Measurements from ENCODE around the gene CPED1. TPM values are rescaled to one million over a fixed set of nuclear protein-coding genes. Genes with fewer than 3 reads are reported as not detected.

The CPED1 gene
- total RNA-seq (2014; rRNA removed; shearing (Covaris generic)) = 28.2 and 33.6 TPM in 2 replicates

DNA sequence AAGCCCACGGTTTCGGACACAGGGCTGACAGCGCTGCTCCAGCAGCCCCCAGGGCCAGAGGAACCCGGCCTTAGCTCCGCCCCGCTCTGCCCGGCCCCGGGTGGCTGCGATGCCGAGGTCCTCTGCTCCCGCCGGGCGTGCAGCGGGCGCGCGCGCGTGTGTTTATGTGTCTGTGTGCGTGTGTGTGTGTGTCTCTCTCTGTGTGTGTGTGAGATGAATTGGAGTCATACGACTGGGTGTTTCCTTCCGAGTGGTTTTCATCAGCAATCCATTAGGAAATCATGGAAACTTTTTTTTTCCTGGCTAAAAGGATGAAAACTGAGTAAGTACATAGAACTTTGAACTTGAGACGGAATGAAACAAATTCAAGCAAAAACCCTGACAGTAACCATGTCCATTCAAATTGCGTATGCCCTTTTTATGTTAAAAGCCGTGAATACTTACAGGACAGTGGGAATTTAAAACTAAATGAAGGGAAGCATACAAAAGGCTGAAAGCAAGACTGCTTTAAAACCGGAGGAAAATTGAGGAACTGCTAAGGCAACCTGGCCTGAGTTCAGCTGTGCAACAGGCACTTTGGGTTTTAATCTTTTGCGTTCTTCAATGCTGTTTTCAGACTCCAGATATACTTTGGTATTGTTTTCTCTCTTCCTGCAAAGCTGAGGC is at the start of gene CPED1:
CPED1 (plus strand) TSS at position 121 of the 666 bp plus-strand sequence. CDS start 911 bp downstream, outside the sequence.
- peak; percentile 84 for DNase-seq (ENCODE audit: low read depth)

DNA sequence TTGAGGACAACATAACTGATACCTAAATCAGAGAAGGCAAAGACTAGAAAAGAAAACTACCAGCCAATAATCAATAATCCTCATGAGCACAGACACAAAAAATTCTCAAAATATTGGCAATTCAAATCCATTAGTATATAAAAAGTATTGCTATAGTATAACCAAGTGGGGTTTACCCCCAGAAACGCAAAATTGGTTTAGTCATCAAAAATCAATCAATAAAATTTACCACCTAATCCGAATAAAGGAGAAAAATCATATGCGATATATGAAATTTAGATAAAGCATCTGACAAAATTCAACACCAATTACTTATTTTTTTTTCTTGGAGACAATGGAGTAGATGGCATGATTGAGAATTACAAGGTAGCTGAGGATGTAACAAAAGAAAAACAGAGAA is 49.2 kb upstream of the CPED1 start:
- no peak for DNase-seq (ENCODE audit: low read depth)

GRCh38 chr7:120941064-120941463 is 47.4 kb upstream of the CPED1 start:
- DNase-seq (ENCODE audit: low read depth) = peak; percentile 15

GRCh38 chr7:120941856-120942255 is 46.7 kb upstream of the CPED1 start:
- DNase-seq (ENCODE audit: low read depth) = no peak

- DNase-seq (ENCODE audit: low read depth) = no peak
Measured at GRCh38 chr7:120942861-120943260, 45.6 kb upstream of the CPED1 start.

DNA sequence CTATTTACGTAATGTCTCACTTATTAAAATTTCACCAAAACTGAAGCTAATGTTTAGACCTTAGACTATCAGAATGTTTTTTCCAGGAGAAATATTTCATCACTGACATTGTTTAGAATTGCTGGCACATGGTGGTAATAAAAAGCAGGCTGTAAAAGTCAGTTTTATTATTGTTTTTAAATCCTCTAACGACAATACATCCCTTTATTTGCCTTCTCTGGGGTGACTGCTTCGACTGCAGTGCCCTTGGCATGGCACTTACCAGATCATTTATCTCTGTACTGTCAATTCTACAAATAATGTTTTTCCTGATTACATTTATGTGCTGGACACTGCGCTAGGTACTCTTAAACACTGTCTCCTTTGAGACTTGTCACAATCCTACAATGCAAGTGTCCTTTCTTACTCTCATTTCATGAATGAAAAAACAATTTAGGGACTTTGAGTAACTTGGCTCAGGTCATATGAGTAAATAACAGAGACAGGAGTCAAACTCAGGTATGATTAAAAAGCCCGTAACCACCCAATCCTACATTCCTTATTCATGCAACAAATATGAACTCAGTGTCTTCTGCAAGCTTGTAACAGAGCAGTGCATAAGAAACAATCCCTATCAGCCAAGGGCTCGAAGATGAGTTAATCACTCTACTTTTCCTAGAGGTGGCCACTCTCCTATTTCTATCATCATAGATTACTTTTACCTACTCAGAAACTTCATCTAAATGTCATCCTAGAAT is 43.5 kb upstream of the CPED1 start:
- no peak for DNase-seq (ENCODE audit: low read depth)

DNA sequence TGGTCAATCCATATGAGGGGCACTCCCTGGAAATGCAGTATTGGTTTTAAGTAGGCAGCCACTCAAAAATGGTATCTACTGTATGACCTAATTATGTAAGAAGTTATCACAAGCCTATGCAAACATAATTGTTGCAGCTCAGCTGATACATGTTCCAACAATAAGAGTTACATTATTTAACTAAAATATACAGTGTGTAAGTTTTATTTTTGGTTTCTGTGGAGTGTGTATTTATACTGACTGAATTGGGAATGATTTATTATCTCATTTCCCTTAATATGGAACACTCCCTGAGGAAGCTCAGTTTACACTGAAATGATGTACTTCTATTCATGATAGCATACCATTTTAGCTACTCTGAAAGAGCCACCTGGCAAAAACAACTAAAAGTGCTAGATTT is 40.5 kb upstream of the CPED1 start:
- no peak for DNase-seq (ENCODE audit: low read depth)

DNA sequence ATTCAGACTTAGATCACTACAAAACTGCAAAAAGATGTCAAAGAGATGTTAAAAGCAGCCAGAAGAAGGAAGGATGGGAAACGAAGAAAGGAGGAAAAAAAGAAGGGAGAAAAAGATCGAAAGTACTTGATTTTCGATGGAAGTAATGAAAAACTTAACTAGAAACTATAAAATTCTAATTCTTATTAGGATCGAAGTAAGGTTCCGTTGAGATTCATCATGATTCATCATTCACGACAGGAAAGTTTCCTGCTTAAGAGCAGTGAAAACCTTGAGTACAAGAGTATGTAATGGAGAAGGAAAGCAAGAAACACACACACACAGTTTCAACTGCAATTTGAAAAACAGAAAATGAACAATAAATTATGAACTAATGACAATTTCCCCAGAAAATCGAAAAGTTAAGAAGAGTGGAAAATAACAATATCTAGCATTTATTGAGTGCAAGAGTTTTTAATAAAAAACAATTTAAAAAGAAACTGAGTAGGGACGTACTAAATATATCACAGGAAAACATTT is 39.1 kb upstream of the CPED1 start:
- DNase-seq (ENCODE audit: low read depth) = peak; percentile 17

DNA sequence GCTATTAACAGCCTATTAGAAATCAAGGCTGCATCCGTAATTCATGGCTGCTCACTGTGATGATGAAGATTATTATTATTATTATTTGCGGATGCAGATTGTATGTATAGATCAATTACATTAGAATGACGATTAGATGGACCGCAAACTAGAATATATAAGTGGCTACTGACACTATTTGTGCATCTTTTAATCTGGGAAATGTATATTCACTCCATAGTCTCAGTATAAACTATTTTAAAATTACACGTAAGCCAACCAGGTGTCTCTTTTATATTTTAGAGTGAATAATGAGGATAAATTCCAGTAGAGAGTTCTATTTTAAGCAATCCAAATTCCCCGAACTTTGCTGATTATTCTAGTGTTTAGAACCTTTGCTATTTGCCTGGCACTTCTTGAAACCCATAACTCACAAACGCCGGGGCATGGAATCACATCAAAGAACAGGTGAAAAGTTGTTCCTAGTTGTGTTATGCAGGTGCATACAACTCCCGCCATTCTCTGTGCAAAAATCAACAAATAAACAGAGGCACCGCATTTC is 38.4 kb upstream of the CPED1 start:
- DNase-seq (ENCODE audit: low read depth) = no peak

DNA sequence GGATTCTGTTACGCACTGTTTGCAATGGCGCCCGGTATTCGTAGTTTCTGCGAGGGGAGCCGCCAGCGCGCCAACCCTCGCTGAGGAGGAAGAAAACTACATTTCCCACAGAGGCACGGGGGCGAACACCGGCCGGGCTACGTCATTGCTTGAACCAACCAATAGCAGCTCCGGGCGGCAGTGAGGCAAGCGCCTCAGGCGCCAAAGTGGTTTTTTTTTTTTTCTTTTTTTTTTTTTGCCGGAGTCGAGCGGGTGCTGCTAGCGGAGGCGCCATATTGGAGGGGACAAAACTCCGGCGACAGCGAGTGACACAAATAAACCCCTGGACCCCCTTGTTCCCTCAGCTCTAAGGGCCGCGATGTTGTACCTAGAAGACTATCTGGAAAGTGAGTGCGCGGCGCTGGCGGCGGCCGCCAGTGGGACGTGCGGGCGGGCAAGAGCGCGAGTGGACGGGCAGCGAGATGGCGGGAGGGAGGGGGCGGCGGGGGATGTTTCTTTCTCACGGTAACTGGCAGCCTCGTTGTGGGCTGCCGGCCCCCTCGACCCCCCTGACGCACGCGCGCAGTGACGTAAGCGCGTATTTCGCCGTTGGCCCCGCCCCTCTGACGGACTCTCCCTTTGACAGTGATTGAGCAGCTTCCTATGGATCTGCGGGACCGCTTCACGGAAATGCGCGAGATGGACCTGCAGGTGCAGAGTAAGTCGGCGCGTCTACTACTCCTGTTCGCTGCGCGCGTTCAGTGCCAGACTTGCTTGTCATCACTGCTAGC is 37.8 kb upstream of the CPED1 start, which contains the start of gene ING3:
ING3 (plus strand) TSS at position 239 of the 770 bp plus-strand sequence; CDS start at position 359, 120 bp downstream.
- peak; percentile 97 for DNase-seq (ENCODE audit: low read depth)

GRCh38 chr7:120951309-120951699 is 37.2 kb upstream of the CPED1 start:
- DNase-seq (ENCODE audit: low read depth) = no peak

DNA sequence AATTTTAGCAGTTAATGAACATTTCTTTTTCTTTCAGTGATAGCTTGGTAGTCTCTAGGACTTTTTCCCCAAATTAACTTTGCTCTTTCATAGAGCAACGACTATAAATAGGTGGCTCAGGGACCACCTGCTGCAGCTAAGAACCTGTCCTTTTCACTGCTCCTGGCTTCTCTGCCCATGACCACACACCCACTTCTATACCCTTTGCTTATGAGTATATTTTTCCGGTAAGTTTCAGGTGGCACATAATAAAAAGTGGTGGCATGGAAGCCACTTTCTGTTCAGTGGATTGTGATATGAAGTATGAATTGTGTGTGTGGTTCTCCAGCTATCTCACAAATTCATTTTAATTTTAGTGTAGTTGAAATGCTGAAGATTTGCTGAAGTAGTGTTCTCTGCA is 36.7 kb upstream of the CPED1 start:
- no peak for DNase-seq (ENCODE audit: low read depth)

DNA sequence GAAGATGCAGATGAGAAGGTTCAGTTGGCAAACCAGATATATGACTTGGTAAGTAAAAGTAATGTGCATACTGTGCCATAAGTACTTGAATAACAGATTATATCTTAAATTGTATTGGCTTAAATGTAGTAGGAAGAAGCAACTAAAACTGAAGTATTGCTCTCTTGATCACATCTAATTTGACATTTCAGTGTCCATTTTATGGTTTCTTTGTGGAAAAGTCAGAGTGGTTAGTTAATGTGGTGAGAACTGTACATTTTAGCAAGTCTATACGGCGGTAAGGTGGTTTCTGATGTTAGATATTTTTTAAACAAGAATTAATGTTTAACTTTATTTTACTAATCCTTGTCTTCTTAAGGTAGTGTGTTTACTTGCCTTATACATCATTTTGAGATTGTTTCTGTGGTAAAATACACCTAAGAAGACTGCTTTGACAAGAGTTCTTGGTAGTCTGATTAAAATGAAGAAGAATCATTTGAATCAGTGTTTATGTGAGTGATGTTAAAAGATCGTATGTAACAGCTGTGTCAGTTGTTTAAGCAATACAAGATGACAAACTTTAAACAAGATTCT is 32.8 kb upstream of the CPED1 start:
- DNase-seq (ENCODE audit: low read depth) = no peak

DNA sequence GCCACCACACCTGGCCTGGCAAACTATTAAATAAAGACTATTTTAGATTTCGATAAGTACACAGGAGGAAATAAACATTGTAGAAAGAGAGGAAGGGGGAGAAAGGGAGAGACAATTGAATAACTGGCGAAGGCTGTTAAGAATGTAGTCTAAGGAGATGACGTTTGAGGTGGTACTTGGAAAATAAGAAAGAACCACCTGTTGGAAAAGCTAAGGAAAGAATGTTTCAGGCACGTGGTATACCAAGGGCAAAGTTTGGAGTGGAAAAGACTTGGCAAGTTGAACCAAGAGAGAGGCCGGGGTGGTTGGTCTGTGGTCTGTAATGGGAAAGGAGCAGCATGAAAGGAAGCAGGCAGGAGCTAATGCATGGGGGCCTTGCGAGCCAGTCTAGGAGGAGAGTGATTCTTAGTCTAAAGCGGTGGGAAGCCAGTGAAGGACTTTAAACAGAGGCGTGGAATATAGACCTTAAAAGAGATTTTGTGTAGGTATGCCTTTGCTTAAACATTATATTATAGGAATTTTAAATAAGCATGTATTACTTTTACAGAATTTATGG is 28.5 kb upstream of the CPED1 start:
- DNase-seq (ENCODE audit: low read depth) = no peak

DNA sequence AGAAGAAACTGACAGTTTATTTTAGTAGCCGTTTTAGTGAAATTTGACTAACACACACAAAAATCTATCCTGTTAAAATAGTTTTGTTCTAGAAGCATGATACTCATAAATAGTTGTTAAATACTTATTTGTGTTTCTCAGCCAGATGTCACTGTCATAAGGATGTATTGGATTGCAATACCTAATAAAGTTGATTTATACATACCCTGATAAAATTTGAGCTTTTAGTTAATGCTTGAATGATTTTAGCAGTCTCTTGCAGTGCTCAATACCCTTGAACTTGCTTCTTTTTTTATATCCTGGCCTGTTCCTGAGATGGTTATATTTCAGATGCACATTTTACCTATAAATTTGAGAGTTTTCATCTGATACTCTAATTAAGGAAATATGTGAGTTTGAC is 27.8 kb upstream of the CPED1 start:
- DNase-seq (ENCODE audit: low read depth) = no peak

GRCh38 chr7:120961638-120962173 is 26.8 kb upstream of the CPED1 start:
- no peak for DNase-seq (ENCODE audit: low read depth)

GRCh38 chr7:120964088-120964487 is 24.4 kb upstream of the CPED1 start:
- no peak for DNase-seq (ENCODE audit: low read depth)

GRCh38 chr7:120966961-120967360 is 21.6 kb upstream of the CPED1 start:
- DNase-seq (ENCODE audit: low read depth) = no peak

DNA sequence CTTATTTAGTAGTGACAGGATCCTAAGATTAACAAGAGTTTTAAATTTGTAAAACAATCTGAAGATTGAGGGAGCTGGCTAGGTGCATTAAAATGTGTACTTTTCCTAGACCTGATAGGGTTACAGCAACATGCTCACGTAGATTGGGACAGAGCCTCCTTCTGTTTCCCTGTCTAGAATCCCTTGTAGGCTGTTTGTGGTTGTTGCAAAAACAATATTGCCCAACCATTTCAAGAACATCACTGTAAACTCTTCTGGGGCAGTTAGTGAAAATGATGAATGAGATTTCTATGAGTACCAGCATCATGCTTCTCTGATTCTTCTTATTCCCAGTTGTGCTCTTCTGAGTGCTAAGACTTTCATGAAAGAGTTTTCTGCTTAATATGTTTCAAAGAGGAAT is 14.7 kb upstream of the CPED1 start:
- DNase-seq (ENCODE audit: low read depth) = no peak

DNA sequence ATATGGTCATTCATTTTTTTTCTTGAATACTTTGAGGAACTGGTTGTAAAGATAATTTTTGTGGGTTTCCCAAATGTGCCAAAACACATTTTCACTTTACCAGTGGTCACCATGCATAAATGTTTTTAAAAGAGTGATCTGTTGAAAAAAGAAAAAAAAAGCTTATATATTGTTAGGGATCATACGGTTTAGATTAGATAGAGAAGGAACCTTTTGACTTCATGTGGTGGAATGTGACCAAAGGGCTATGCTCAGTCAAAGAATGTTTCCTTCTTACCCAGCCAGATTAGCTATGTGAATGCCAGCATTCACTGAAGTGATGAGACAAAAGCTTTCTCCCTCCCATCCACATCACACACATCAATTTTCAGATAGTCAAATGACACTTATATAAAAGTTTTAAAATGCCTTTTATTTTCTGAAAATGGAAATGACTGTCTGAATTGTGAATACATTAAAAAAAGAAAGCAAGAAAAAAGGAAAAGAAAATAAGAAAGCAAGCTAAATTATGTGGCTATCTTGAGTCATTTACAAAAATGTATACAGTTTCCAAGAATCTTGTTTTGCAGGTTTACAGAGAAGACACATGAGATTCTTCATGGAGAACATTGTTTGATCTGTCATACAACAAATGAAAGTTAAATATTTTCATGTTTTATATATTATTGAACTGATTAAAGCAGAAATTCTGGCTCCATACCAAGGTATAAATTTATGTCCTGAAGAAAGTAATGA is 8.6 kb upstream of the CPED1 start:
- no peak for DNase-seq (ENCODE audit: low read depth)
